K562 (cell line): ENCODE measurements around the gene HSPA1L. TPM values are rescaled to one million over a fixed set of nuclear protein-coding genes. Genes with fewer than 3 reads are reported as not detected.

ENCODE experiments used
- ATAC-seq: fragments of 200-7000 bp; cut with Tn5 transposase; 3 replicates; pipeline ENCODE4 v1.9.1; 2020; ENCODE audit warnings: moderate library complexity
- BruUV-seq: library from RNA; stranded (reverse); fragments of 400-500 nt; replicated peaks from 2 replicates; lab custom pipeline; 2021; lab: Mats Ljungman, UMichigan
- CTCF ChIA-PET: fragments of 300-600 bp; formaldehyde crosslinking; extraction: SDS; loops from one replicate; lab custom pipeline; 2021; ENCODE audit warnings: low intra/inter-chr PET ratio; lab: Yijun Ruan, JAX
- POLR2A ChIA-PET: fragments of 300-600, 350-650 bp; sonication (Branson Sonifier 250); formaldehyde crosslinking; extraction: SDS; loops from one replicate; lab custom pipeline; 2021; ENCODE audit warnings: antibody characterized with exemption, inconsistent platforms; lab: Yijun Ruan, JAX
- DNase-seq, 4 experiments: peaks; one replicate each; pipeline versions ENCODE4 v3.0.0 to v3.0.0-alpha.2; 2011 to 2018; ENCODE audit warnings: low spot score in 3 of 4, mixed read lengths in 3 of 4; ENCODE audit errors: extremely low read depth in 1 of 4
- FAIRE-seq: peaks from 2 replicates; lab custom pipeline; 2011; peaks lifted over from hg19 to GRCh38; lab: Jason Lieb, UNC
- H2AFZ ChIP-seq: 2 replicates; pipeline ENCODE4 v1.6.0; 2011; ENCODE audit warnings: low read depth, low read length, control low read depth, inconsistent platforms
- H3K27ac ChIP-seq: fragments of 200-600 bp; 3 replicates; pipeline ENCODE4 v1.8.0; 2011; ENCODE audit warnings: low read depth, mild to moderate bottlenecking, control low read depth, inconsistent platforms, low read length, moderate library complexity, mixed read lengths; ENCODE audit errors: extremely low read depth
- H3K27me3 ChIP-seq, 2 experiments: fragments of 300-600 bp in 1 of 2; 2 replicates in 1 of 2; 3 replicates in 1 of 2; pipeline versions ENCODE4 v1.6.0 to v1.8.0; 2011; ENCODE audit warnings: inconsistent platforms in 2 of 2, low read length in 2 of 2, mild to moderate bottlenecking in 1 of 2, mixed read lengths in 1 of 2, moderate library complexity in 1 of 2; ENCODE audit not compliant: control insufficient read depth in 2 of 2, insufficient read depth in 2 of 2
- H3K36me3 ChIP-seq: fragments of 300-600 bp; 3 replicates; pipeline ENCODE4 v1.8.0; 2011; ENCODE audit warnings: mild to moderate bottlenecking, low read length, inconsistent platforms; ENCODE audit not compliant: control insufficient read depth, insufficient read depth
- H3K4me1 ChIP-seq, 2 experiments: fragments of 200-600 bp in 1 of 2; replicated peaks in 1 of 2; 2 replicates in 1 of 2; 3 replicates in 1 of 2; pipeline versions ENCODE4 v1.5.1 to v1.8.0; 2011; ENCODE audit warnings: inconsistent platforms in 2 of 2, low read length in 2 of 2, mild to moderate bottlenecking in 1 of 2, mixed read lengths in 1 of 2, moderate library complexity in 1 of 2; ENCODE audit not compliant: control insufficient read depth in 2 of 2, insufficient read depth in 2 of 2
- H3K4me2 ChIP-seq: 2 replicates; pipeline ENCODE4 v1.6.1; 2011; ENCODE audit warnings: low read length, control low read depth, inconsistent platforms, mixed read lengths; ENCODE audit not compliant: insufficient read depth
- H3K4me3 ChIP-seq: fragments of 200-600 bp; sonication (generic), shearing (Covaris generic); 2 replicates; pipeline ENCODE4 v1.5.1; 2016; ENCODE audit warnings: control low read depth, inconsistent platforms
- H3K79me2 ChIP-seq: fragments of 200-600 bp; 3 replicates; pipeline ENCODE4 v1.8.0; 2011; ENCODE audit warnings: low read length, inconsistent platforms; ENCODE audit not compliant: control insufficient read depth, insufficient read depth
- H3K9ac ChIP-seq, 2 experiments: 2 replicates each; pipeline versions ENCODE4 v1.6.0 to v1.6.1; 2011; ENCODE audit warnings: low read depth in 2 of 2, low read length in 2 of 2, control low read depth in 1 of 2, inconsistent platforms in 1 of 2, mild to moderate bottlenecking in 1 of 2, mixed read lengths in 1 of 2; ENCODE audit not compliant: insufficient read depth in 1 of 2
- H3K9me1 ChIP-seq: one replicate; pipeline ENCODE4 v1.6.0; 2011; ENCODE audit warnings: inconsistent platforms, mild to moderate bottlenecking, low read length, moderate library complexity; ENCODE audit not compliant: control insufficient read depth, insufficient read depth
- H3K9me3 ChIP-seq: replicated peaks from 2 replicates; pipeline ENCODE4 v1.5.1; 2011; ENCODE audit warnings: low read depth, low read length, inconsistent platforms; ENCODE audit not compliant: control insufficient read depth, insufficient read depth
- H4K20me1 ChIP-seq: replicated peaks from 2 replicates; pipeline ENCODE4 v1.6.1; 2011; ENCODE audit warnings: low read length, inconsistent platforms, mixed read lengths; ENCODE audit not compliant: control insufficient read depth, insufficient read depth
- ETV5 ChIP-seq: sonication (generic); formaldehyde crosslinking; IDR thresholded peaks from 2 replicates; pipeline ENCODE4 v1.4.0; 2020; ENCODE audit warnings: low read depth, mild to moderate bottlenecking, missing genetic modification reagents
- FOXJ2 ChIP-seq: fragments of 200-800 bp; sonication (Bioruptor generic); IDR thresholded peaks from 2 replicates; pipeline ENCODE4 v1.6.1; 2016; ENCODE audit warnings: missing genetic modification characterization, missing compliant biosample characterization
- FOXJ3 ChIP-seq: sonication (generic); formaldehyde crosslinking; IDR thresholded peaks from 2 replicates; pipeline ENCODE4 v1.4.0; 2020; ENCODE audit warnings: mild to moderate bottlenecking, missing genetic modification reagents
- HDAC8 ChIP-seq: fragments of 450-650 bp; IDR thresholded peaks from 2 replicates; pipeline ENCODE4 v1.6.1; 2016; ENCODE audit warnings: mild to moderate bottlenecking, missing genetic modification characterization, moderate library complexity, missing compliant biosample characterization
- ILK ChIP-seq: fragments of 450-650 bp; IDR thresholded peaks from 2 replicates; pipeline ENCODE4 v1.6.1; 2016; ENCODE audit warnings: missing genetic modification characterization, low read depth, mild to moderate bottlenecking, missing compliant biosample characterization, moderate library complexity, borderline replicate concordance
- LARP7 ChIP-seq: fragments of 450-650 bp; IDR thresholded peaks from 2 replicates; pipeline ENCODE4 v1.6.1; 2016
- POLR2AphosphoS2 ChIP-seq: IDR thresholded peaks from 2 replicates; pipeline ENCODE4 v1.6.1; 2012; ENCODE audit warnings: low read length, improper control_type of control experiment
- TARDBP ChIP-seq: fragments of 450-650 bp; IDR thresholded peaks from 2 replicates; pipeline ENCODE4 v1.6.1; 2016
- ZSCAN32 ChIP-seq: fragments of 450-650 bp; formaldehyde crosslinking; IDR thresholded peaks from 2 replicates; pipeline ENCODE4 v1.4.0; 2020; ENCODE audit warnings: mild to moderate bottlenecking, moderate library complexity
- WGBS: fragments of 100-300 bp; shearing (Covaris generic); methylation state at CpG from one replicate; pipeline ENCODE4 v1.1.6; 2016; ENCODE audit warnings: low coverage, mixed read lengths; ENCODE audit not compliant: insufficient coverage; ENCODE audit errors: missing lambda C conversion rate; 5-methylcytosine and 5-hydroxymethylcytosine counted together
- in situ Hi-C: fragments of 300-500 bp; cut with MboI; formaldehyde crosslinking; loops from 4 replicates; pipeline ENCODE4 v1.15.0; 2018; ENCODE audit warnings: inconsistent platforms, mixed read lengths
- intact Hi-C: fragments of 100-400 bp; cut with micrococcal nuclease; formaldehyde crosslinking; loops from 2 replicates; pipeline ENCODE4 v1.14.2; 2022
- polyA plus RNA-seq, 8 experiments: library from polyadenylated mRNA; depleted of rRNA in 4 of 8; stranded (reverse) in 5 of 8; unstranded in 3 of 8; fragments of >200 nt; fragmentation: Nextera tagmentation in 2 of 8; fragmentation: Illumina TruSeq in 1 of 8; extraction: Ambion mirVana in 2 of 8; extraction: Trizol in 1 of 8; gene quantifications; 2 replicates each; pipeline versions ENCODE4 v1.2.1 to v1.2.3, GENCODE V29; 2011 to 2014; ENCODE audit warnings: inconsistent platforms in 1 of 8, missing spikeins in 1 of 8
- total RNA-seq, 7 experiments: library from RNA; depleted of rRNA in 6 of 7; stranded (reverse); fragments of >200 nt in 6 of 7; fragmentation: Illumina TruSeq in 2 of 7; extraction: Trizol in 2 of 7; gene quantifications; 2 replicates each; pipeline versions ENCODE4 v1.2.1 to v1.2.3, GENCODE V29; 2011 to 2021; ENCODE audit warnings: low replicate concordance in 1 of 7
- TF ChIP-seq, protein P1 (sequence below): sonication (generic); formaldehyde crosslinking; IDR thresholded peaks from 2 replicates; pipeline ENCODE4 v1.8.1; 2023; ENCODE audit warnings: mild to moderate bottlenecking, missing genetic modification reagents
- TF ChIP-seq, protein P2 (sequence below): fragments of 450-650 bp; formaldehyde crosslinking; conservative IDR thresholded peaks from 2 replicates; pipeline ENCODE4 v1.4.0; 2022; ENCODE audit warnings: mild to moderate bottlenecking, missing genetic modification characterization
- TF ChIP-seq, protein P3 (sequence below): sonication (generic); formaldehyde crosslinking; IDR thresholded peaks from 2 replicates; pipeline ENCODE4 v1.8.0; 2022; ENCODE audit warnings: mild to moderate bottlenecking, missing genetic modification reagents, borderline replicate concordance
- TF ChIP-seq, protein P4 (sequence below): conservative IDR thresholded peaks from 2 replicates; pipeline ENCODE4 v1.6.1; 2011; ENCODE audit warnings: low read depth, mild to moderate bottlenecking, low read length; ENCODE audit not compliant: control insufficient read depth

HSPA1L gene
- total and polyA plus RNA-seq, 9 of the 15 experiments (the other 6 are each of a cell fraction or from before 2014, with no cell fraction given) = 0.14 to 2.1 (median 1.3) TPM

DNA sequence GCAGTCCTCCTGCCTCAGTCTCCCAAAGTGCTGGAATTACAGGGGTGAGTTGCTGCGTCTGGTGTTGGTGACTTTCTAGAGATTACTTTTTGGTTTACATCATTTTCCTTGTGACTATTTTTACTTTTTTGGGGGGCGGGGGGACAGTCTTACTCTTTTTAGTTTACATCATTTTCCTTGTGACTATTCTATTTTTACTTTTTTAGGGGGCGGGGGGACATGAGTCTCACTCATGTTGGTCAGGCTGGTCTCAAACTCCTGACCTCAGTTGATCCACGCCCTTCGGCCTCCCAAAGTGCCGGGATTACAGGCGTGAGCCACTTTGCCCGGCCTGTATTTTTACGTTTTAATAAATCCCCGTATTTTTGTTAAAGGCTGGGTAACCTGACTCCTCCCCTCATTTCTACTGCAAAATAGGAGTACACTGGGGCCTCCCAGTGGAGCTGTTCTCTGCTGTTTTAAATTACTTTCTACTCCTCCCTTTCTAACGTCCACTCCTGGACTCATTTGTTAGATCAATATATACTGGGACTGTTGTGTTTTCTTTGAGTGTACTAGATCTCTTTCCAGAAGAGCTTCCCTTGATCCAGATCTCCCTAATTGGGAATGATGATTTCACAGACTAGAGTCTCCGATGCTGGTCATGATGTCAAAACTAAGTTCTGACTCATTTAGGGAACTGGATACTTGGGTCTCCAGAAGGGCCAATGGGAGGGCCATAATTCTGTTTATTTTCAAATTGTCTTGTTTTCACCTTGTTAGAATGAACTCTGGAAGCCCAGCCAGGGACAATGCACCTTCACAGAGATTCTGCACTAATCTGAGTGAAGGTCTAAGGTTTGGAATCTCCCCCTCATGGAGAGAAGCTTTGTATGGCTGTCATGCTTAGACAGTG lies 21.6 kb upstream of the HSPA1L start:
- peak in 3 of 4 experiments; percentile 54 to 69 (median 64) for DNase-seq
- H4K20me1 ChIP-seq = peaks cover 30% of the 10 kb centered on the region
- no peak for FAIRE-seq
- peaks cover 34 to 54% of the 10 kb centered on the region in 2 experiments for H3K4me1 ChIP-seq
- in situ Hi-C loops (no loop called here), intact Hi-C loops (no loop called here)
- H3K4me2 ChIP-seq = peak overlapping the region; percentile 94
- peaks cover 70% of the 10 kb centered on the region for H3K79me2 ChIP-seq
- H3K9me1 ChIP-seq = no peaks in the 10 kb centered on the region
- H3K27me3 ChIP-seq = no peaks in the 10 kb centered on the region
- H2AFZ ChIP-seq = no peak overlapping the region
- CTCF ChIA-PET = interaction anchor here (0.6 to 1.0 kb wide), 3 partner anchors 27 to 303 kb away, joined by 3 read pairs; no protein-coding TSS in a partner anchor
- peak overlapping the region; percentile 88 for H3K27ac ChIP-seq
- peaks cover 61% of the 10 kb centered on the region for H3K36me3 ChIP-seq
- POLR2A ChIA-PET = interaction anchor here (0.6 to 13.1 kb wide), 39 partner anchors 9 to 289 kb away, joined by 3 to 229 read pairs (median 5); partner anchors contain the start of genes ABHD16A, APOM, BAG6 and C6orf47
- under 1% methylated on average over 12 of the region's 12 CpGs for WGBS
- peak overlapping the region; percentile 98 to 100 for H3K9ac ChIP-seq
- BruUV-seq = no TSS peak
- H3K9me3 ChIP-seq = no peaks in the 10 kb centered on the region; the same call in 1 of the 2 replicates
- ATAC-seq = no peak
- H3K4me3 ChIP-seq = peak overlapping the region; percentile 85
- TF ChIP-seq, protein P1, sequence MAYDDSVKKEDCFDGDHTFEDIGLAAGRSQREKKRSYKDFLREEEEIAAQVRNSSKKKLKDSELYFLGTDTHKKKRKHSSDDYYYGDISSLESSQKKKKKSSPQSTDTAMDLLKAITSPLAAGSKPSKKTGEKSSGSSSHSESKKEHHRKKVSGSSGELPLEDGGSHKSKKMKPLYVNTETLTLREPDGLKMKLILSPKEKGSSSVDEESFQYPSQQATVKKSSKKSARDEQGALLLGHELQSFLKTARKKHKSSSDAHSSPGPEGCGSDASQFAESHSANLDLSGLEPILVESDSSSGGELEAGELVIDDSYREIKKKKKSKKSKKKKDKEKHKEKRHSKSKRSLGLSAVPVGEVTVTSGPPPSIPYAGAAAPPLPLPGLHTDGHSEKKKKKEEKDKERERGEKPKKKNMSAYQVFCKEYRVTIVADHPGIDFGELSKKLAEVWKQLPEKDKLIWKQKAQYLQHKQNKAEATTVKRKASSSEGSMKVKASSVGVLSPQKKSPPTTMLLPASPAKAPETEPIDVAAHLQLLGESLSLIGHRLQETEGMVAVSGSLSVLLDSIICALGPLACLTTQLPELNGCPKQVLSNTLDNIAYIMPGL (CRISPR knock-in tag) = 0 out of 2 replicates have a peak, but pooled peaks have one; percentile 30
- TF ChIP-seq TARDBP (peak; percentile 39; the same call in 1 of the 2 replicates), POLR2AphosphoS2 (0 out of 2 replicates have a peak, but pooled peaks have one; percentile 17), FOXJ2 (tag) (no peak), ETV5 (0 out of 2 replicates have a peak, but pooled peaks have one; percentile 6), HDAC8 (no peak), FOXJ3 (CRISPR knock-in tag) (no peak), LARP7 (0 out of 2 replicates have a peak, but pooled peaks have one; percentile 16), ILK (tag) (no peak), ZSCAN32 (no peak)
- TF ChIP-seq, protein P2, sequence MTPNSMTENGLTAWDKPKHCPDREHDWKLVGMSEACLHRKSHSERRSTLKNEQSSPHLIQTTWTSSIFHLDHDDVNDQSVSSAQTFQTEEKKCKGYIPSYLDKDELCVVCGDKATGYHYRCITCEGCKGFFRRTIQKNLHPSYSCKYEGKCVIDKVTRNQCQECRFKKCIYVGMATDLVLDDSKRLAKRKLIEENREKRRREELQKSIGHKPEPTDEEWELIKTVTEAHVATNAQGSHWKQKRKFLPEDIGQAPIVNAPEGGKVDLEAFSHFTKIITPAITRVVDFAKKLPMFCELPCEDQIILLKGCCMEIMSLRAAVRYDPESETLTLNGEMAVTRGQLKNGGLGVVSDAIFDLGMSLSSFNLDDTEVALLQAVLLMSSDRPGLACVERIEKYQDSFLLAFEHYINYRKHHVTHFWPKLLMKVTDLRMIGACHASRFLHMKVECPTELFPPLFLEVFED (CRISPR knock-in tag) = no peak
- TF ChIP-seq, protein P3, sequence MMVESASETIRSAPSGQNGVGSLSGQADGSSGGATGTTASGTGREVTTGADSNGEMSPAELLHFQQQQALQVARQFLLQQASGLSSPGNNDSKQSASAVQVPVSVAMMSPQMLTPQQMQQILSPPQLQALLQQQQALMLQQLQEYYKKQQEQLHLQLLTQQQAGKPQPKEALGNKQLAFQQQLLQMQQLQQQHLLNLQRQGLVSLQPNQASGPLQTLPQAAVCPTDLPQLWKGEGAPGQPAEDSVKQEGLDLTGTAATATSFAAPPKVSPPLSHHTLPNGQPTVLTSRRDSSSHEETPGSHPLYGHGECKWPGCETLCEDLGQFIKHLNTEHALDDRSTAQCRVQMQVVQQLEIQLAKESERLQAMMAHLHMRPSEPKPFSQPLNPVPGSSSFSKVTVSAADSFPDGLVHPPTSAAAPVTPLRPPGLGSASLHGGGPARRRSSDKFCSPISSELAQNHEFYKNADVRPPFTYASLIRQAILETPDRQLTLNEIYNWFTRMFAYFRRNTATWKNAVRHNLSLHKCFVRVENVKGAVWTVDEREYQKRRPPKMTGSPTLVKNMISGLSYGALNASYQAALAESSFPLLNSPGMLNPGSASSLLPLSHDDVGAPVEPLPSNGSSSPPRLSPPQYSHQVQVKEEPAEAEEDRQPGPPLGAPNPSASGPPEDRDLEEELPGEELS (CRISPR knock-in tag) = no peak
- TF ChIP-seq, protein P4, sequence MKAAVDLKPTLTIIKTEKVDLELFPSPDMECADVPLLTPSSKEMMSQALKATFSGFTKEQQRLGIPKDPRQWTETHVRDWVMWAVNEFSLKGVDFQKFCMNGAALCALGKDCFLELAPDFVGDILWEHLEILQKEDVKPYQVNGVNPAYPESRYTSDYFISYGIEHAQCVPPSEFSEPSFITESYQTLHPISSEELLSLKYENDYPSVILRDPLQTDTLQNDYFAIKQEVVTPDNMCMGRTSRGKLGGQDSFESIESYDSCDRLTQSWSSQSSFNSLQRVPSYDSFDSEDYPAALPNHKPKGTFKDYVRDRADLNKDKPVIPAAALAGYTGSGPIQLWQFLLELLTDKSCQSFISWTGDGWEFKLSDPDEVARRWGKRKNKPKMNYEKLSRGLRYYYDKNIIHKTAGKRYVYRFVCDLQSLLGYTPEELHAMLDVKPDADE = no peak
